GM21360 (cell line): ENCODE results near the gene PSMB11.

Source experiments
- ATAC-seq: cut with Tn5 transposase; IDR thresholded peaks from one replicate; pipeline ENCODE4 v1.9.1; 2021; ENCODE audit warnings: mild to moderate bottlenecking, moderate library complexity; ENCODE audit not compliant: unreplicated experiment

PSMB11 gene

GRCh38 chr14:23057757-23058653, 16.0 kb downstream of the PSMB11 start:
- ATAC-seq = peak; percentile 52

GRCh38 chr14:23058654-23059504, 16.9 kb downstream of the PSMB11 start:
- ATAC-seq = no peak

GRCh38 chr14:23060536-23061260, 18.7 kb downstream of the PSMB11 start:
- ATAC-seq = no peak

- no peak for ATAC-seq
Observed at GRCh38 chr14:23062002-23062401, 20.0 kb downstream of the PSMB11 start.

DNA sequence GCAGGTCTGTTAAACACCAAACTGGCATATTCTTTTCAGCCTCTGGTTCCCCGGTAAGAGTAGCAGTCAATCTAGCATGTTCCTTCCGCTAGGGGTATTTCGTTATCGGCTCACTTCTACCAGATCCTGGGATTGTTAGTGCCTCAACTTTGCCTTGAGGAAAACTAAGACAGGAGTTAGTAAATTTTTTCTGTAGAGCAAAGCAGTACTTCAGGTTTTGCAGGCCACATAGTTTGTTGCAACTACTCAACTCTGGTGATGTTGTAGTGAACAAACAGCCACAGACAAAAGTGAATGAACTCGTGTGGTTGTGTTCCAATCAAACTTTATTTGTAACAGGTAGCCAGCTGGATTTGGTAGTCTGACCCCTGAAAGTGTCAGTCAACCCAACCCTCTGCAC, 21.6 kb downstream of the PSMB11 start:
- ATAC-seq = no peak

- ATAC-seq = no peak
Observed at GRCh38 chr14:23066368-23066767, 24.4 kb downstream of the PSMB11 start.

DNA sequence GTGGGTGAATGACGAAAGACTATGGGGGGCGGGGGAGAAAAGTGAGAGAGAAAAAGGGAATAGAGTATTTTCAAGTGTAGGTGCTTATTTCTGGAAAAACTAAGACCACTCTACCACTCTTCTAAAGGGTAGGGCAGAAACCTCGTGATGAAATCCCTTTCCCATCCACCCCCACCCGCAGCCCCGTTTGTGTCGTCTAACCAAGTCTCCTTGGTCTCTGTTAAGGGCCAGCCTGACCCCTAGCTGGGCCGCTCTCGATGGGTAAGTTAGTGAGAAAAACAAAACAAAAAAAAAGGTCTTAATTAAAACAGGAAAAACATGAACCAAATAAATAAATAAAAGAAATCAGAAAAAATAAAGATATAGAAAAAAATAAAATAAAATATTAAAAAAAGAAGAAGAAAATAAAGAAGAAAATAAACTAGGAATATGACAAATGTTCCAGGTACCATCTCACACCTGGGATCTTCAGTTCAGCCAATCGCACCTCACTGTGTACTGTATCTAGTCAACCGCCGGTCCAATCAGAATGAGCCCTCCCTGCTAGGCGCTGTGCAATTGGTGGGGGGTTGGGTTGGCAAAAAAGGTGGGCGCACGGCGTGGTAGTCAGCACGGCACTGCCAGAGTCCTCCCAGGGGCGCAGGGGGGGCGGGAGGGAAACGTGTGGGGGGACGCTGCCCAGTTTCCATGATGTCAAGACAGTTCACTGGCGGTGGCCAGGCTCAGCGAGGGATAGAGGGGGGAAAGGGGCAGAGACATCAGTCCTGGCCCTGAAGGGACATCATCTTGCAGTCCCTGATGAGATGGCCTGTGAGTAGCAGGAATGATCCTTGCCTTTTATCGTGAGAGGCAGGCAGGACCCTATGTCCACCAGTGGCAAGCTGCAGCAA, 25.1 kb downstream of the PSMB11 start:
- no peak for ATAC-seq

GRCh38 chr14:23067847-23068788, 26.1 kb downstream of the PSMB11 start:
- ATAC-seq = no peak

DNA sequence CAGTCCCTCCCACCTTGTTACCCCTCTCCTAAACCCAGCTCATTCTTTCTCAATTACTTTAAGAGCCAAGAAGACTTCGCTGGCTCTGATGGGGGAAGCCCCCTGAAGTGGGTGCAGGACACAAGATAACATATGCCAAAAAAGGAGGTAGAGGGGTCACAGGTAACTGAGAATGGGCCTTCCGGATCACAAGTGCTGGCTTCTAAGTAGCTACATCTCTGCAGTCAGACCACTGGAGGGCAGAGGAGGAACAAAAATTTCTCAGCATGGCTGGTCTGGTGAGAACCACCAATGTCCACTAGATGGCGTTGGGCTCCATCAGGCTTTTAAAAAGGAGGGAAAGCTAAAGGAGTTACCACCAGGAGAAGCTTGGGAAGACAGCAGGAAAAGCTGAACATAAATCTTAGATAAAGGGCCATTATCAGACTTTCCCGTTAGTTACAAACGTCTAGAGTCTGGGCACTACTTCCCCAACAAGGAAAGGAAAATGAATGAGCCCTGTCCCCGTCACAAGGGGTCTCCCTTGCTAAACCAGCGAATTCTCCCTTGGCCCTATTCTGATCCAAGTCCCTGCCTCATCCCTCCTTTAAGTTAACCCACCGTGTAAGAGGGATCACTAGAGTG, 26.9 kb downstream of the PSMB11 start:
- no peak for ATAC-seq

- ATAC-seq = no peak
Observed at GRCh38 chr14:23069413-23069806, 27.4 kb downstream of the PSMB11 start.

- ATAC-seq = no peak
Observed at GRCh38 chr14:23070262-23071129, 28.5 kb downstream of the PSMB11 start.

DNA sequence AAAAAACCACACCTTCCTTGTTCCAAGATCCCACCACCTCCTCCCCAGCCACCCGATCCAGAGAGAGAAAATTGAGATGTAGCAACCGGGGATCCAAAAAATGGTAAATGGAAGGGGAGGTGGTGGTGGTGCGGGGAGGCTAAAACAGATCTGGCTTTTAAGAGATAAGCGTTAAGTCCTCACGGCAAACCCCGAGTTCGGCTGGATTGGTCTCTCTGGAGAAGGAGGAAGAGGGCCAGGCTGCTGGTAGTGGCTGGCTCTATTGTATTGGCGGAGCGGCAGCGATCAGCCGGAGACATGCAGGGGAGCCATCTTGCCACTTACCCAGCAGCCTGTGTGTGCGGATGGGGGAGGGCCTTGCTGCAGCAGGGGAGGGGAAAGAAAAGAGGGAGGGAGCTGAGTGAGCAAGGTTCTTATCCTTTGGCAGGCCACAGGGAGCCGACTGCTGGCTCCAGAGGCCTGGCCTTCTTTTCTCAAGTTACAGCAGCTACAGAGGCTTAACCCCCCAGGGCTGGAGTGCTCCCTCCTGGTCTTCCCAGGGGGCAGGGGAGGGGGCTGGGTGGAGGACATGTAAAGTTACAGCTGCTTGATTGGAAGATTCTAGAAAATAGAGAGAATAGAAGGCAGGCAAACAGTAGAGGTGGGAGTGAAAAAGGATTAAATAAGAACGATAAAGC, 29.4 kb downstream of the PSMB11 start:
- peak; percentile 85 for ATAC-seq

DNA sequence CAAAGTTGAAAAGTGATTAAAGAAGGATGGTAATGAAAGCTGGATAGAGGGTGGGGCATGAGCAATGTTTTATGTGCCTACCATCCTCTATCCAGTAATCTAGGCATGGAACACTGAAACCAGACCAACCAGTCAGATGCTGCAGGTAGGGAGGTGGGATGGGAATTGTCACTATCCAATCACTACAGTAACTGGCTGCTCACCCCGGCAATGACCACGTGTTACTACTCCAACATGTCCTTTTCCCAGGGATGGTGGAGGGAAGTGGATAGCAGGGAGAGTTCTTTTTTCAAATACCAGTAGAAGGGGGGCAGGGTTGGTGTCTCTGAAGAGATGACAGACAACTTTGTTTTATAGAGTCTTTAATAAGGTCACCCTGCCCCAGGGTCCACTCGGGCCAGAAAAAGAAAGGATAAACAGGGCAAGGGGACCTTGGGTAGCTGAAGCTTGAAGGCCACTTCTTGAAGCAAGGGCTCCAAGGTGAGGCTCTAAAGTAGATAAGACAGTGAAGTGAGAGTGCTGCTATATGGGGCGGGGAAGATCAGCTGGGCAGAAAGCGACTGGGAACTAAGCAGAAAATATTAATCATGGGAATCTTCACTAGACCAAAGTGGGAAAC, 30.0 kb downstream of the PSMB11 start:
- ATAC-seq = no peak

DNA sequence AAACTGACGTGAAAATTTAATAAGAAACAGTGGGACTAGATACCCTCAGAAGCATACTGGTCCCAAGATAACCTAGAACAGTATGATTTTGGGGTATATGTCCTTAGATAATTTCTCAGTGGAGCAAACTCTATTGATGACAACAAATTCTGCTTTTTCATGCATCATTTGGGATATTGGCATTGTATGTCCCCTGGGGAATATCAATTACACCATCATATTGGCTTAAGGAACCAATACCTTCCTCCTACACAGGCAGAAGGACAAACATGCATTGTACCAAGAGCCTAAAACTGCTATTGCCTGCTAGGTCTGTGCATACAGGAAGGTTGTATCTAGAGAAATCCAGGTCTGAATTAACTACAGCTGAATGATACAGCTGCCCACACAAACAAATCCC, 32.9 kb downstream of the PSMB11 start:
- ATAC-seq = no peak

DNA sequence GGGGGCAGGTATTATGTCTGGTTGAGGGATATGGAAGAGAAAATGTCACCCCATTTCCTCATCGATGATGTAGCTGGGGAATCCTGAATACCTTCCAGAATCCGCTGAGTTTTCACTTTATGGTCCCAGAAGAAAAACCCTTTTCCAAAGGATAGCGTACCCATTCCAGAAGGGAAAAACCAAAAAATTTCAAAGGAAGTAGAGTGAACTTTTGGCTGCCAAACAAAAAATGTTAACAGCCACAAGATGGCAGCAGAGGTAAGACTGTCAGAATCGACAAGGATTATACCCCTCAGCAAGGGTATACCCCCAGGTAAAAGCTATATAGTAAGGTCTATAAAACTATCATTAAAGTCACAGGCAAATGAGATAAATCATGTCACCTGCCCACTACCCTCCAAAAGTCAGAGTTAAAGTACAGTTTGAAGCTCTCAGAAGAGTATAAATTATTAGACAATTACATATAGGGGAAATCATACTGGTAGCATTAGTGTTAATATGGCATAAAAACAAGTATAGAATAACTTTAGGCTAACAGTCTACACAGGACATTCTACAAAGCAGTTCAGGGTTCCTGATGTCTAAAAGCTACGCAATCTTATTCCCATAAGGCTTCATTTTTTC, 34.9 kb downstream of the PSMB11 start:
- ATAC-seq = no peak

DNA sequence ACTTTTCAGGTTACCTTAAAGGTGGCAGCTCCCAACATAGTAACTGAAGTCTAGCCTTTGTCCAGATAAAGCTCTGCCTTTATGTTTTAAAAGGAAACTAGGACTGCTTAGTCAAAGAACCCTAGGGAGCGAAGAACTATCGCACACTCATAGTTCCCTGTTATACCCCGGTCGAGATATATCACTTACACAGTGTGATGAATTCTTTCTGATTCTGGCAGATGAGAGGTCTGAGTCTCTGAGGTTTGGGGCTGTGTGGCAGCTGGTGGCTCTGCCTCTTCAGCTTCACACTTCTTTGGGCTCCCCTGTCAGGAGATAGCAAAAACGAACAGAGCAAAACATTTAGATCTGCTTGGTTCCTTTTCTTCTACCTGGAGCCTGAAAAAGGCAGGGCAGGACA, 36.0 kb downstream of the PSMB11 start:
- ATAC-seq = no peak
